Mesendoderm (in vitro differentiated cells): Measurements from ENCODE around the gene PTGES.
A peak's percentile ranks its signal among the peaks of the same experiment; 100 is the strongest.

ENCODE experiments used
- DNase-seq: peaks from one replicate; pipeline ENCODE4 v3.0.0; 2013
- H2AK5ac ChIP-seq: 2 replicates; pipeline ENCODE4 v1.6.1; 2013; ENCODE audit warnings: low read length, inconsistent platforms
- H2BK120ac ChIP-seq: 2 replicates; pipeline ENCODE4 v1.6.1; 2013; ENCODE audit warnings: low read depth, mild to moderate bottlenecking, low read length, moderate library complexity, mixed read lengths
- H2BK15ac ChIP-seq: replicated peaks from 2 replicates; pipeline ENCODE4 v1.6.1; 2013; ENCODE audit warnings: low read depth, mild to moderate bottlenecking, moderate library complexity
- H2BK5ac ChIP-seq: 2 replicates; pipeline ENCODE4 v1.6.1; 2013; ENCODE audit warnings: low read length, inconsistent platforms
- H3K18ac ChIP-seq: 2 replicates; pipeline ENCODE4 v1.6.1; 2013; ENCODE audit warnings: mild to moderate bottlenecking, low read length, mixed read lengths
- H3K23ac ChIP-seq: one replicate; pipeline ENCODE4 v1.6.1; 2013; ENCODE audit warnings: low read length
- H3K27ac ChIP-seq: 2 replicates; pipeline ENCODE4 v1.5.1; 2013; ENCODE audit warnings: low read depth, mild to moderate bottlenecking, inconsistent platforms, low read length, moderate library complexity
- H3K27me3 ChIP-seq: 2 replicates; pipeline ENCODE4 v1.6.1; 2013; ENCODE audit warnings: low read length, control low read depth, mild to moderate bottlenecking, inconsistent platforms; ENCODE audit not compliant: insufficient read depth, poor library complexity
- H3K36me3 ChIP-seq: 2 replicates; pipeline ENCODE4 v1.6.1; 2013; ENCODE audit warnings: low read length, inconsistent platforms; ENCODE audit not compliant: control insufficient read depth, insufficient read depth
- H3K4ac ChIP-seq: one replicate; pipeline ENCODE4 v1.6.1; 2013; ENCODE audit warnings: low read depth, mild to moderate bottlenecking, low read length, moderate library complexity
- H3K4me1 ChIP-seq: 2 replicates; pipeline ENCODE4 v1.6.1; 2013; ENCODE audit warnings: low read depth, low read length, inconsistent platforms; ENCODE audit not compliant: control insufficient read depth
- H3K4me2 ChIP-seq: 2 replicates; pipeline ENCODE4 v1.6.1; 2013; ENCODE audit warnings: low read length
- H3K4me3 ChIP-seq: 2 replicates; pipeline ENCODE4 v1.5.1; 2013; ENCODE audit warnings: mild to moderate bottlenecking, low read length
- H3K56ac ChIP-seq: one replicate; pipeline ENCODE4 v1.6.1; 2013; ENCODE audit warnings: low read length
- H3K79me1 ChIP-seq: 2 replicates; pipeline ENCODE4 v1.6.1; 2013; ENCODE audit warnings: low read length, inconsistent platforms
- H3K79me2 ChIP-seq: 2 replicates; pipeline ENCODE4 v1.6.1; 2013; ENCODE audit warnings: mild to moderate bottlenecking, low read length; ENCODE audit not compliant: control insufficient read depth, insufficient read depth
- H3K9ac ChIP-seq: 2 replicates; pipeline ENCODE4 v1.6.1; 2013; ENCODE audit warnings: low read length, inconsistent platforms
- H4K5ac ChIP-seq: one replicate; pipeline ENCODE4 v1.6.1; 2013; ENCODE audit warnings: low read length
- H4K8ac ChIP-seq: one replicate; pipeline ENCODE4 v1.6.1; 2013; ENCODE audit warnings: low read depth, mild to moderate bottlenecking, control low read depth, low read length, moderate library complexity
- WGBS: extraction: QIAGEN DNeasy Blood & Tissue Kit; methylation state at CpG from one replicate; pipeline ENCODE4 v1.1.7; 2013; ENCODE audit warnings: low lambda C conversion rate, missing lambda C conversion rate; ENCODE audit not compliant: insufficient coverage; ENCODE audit errors: extremely low coverage; 5-methylcytosine and 5-hydroxymethylcytosine counted together

PTGES gene

GRCh38 chr9:129757045-129757444, 4.2 kb upstream of the PTGES start:
- no peak overlapping the region for H2BK5ac ChIP-seq
- no peak overlapping the region for H4K5ac ChIP-seq
- no CpG with 5 or more reads among the region's 9 CpGs for WGBS
- no peaks in the 10 kb centered on the region for H3K36me3 ChIP-seq
- H3K27me3 ChIP-seq = no peaks in the 10 kb centered on the region
- no peak overlapping the region for H3K4ac ChIP-seq
- H2BK15ac ChIP-seq = no peak overlapping the region
- H2BK120ac ChIP-seq = no peak overlapping the region
- H3K4me2 ChIP-seq = no peak overlapping the region
- H3K56ac ChIP-seq = no peak overlapping the region
- no peak overlapping the region for H3K18ac ChIP-seq
- H2AK5ac ChIP-seq = no peak overlapping the region
- H3K79me1 ChIP-seq = no peaks in the 10 kb centered on the region
- H3K4me3 ChIP-seq = no peak overlapping the region
- DNase-seq = no peak
- H3K23ac ChIP-seq = no peak overlapping the region
- no peaks in the 10 kb centered on the region for H3K79me2 ChIP-seq
- H4K8ac ChIP-seq = no peak overlapping the region
- H3K27ac ChIP-seq = no peak overlapping the region
- H3K4me1 ChIP-seq = peaks cover 3% of the 10 kb centered on the region
- no peak overlapping the region for H3K9ac ChIP-seq

GRCh38 chr9:129756191-129756590, 3.3 kb upstream of the PTGES start:
- no peaks in the 10 kb centered on the region for H3K27me3 ChIP-seq

GRCh38 chr9:129755151-129755550, 2.3 kb upstream of the PTGES start:
- Histone ChIP-seq H3K36me3 (no peaks in the 10 kb centered on the region), H3K4me3 (no peak overlapping the region), H3K18ac (no peak overlapping the region), H3K9ac (no peak overlapping the region), H3K4me2 (no peak overlapping the region), H2BK120ac (no peak overlapping the region), H2BK15ac (no peak overlapping the region), H3K4me1 (peaks cover 2% of the 10 kb centered on the region), H2AK5ac (no peak overlapping the region), H3K27ac (no peak overlapping the region), H3K79me1 (no peaks in the 10 kb centered on the region), H4K5ac (no peak overlapping the region), H3K56ac (no peak overlapping the region), H3K23ac (no peak overlapping the region), H2BK5ac (no peak overlapping the region), H3K4ac (no peak overlapping the region), H3K79me2 (no peaks in the 10 kb centered on the region), H3K27me3 (no peaks in the 10 kb centered on the region), H4K8ac (no peak overlapping the region)
- DNase-seq = no peak
- no CpG with 5 or more reads among the region's 5 CpGs for WGBS

More at GRCh38 chr9:129756191-129756590, 3.3 kb upstream of the PTGES start:
- H3K18ac ChIP-seq = no peak overlapping the region
- H3K4ac ChIP-seq = no peak overlapping the region
- no CpG with 5 or more reads among the region's 6 CpGs for WGBS
- H2BK15ac ChIP-seq = no peak overlapping the region
- no peak overlapping the region for H3K4me2 ChIP-seq
- no peak overlapping the region for H3K27ac ChIP-seq
- H4K5ac ChIP-seq = no peak overlapping the region
- H3K4me1 ChIP-seq = peaks cover 2% of the 10 kb centered on the region
- H3K36me3 ChIP-seq = no peaks in the 10 kb centered on the region
- H3K79me2 ChIP-seq = no peaks in the 10 kb centered on the region
- H4K8ac ChIP-seq = no peak overlapping the region
- H3K56ac ChIP-seq = no peak overlapping the region
- DNase-seq = no peak
- no peaks in the 10 kb centered on the region for H3K79me1 ChIP-seq
- H2BK120ac ChIP-seq = no peak overlapping the region
- no peak overlapping the region for H2AK5ac ChIP-seq
- H3K9ac ChIP-seq = no peak overlapping the region
- H3K4me3 ChIP-seq = no peak overlapping the region
- H3K23ac ChIP-seq = no peak overlapping the region
- no peak overlapping the region for H2BK5ac ChIP-seq

GRCh38 chr9:129751841-129752801, 721 bp downstream of the PTGES start:
- Histone ChIP-seq H3K23ac (no peak overlapping the region), H3K27me3 (no peaks in the 10 kb centered on the region), H4K5ac (no peak overlapping the region), H3K4me3 (no peak overlapping the region), H2AK5ac (no peak overlapping the region), H3K9ac (peak overlapping the region; percentile 34), H2BK15ac (no peak overlapping the region), H2BK120ac (no peak overlapping the region), H3K4me2 (no peak overlapping the region), H2BK5ac (no peak overlapping the region), H3K56ac (no peak overlapping the region), H3K4me1 (peaks cover 2% of the 10 kb centered on the region), H3K27ac (no peak overlapping the region), H3K79me2 (no peaks in the 10 kb centered on the region), H3K18ac (no peak overlapping the region), H3K36me3 (no peaks in the 10 kb centered on the region), H4K8ac (no peak overlapping the region), H3K4ac (no peak overlapping the region), H3K79me1 (no peaks in the 10 kb centered on the region)
- no peak for DNase-seq
- no CpG with 5 or more reads among the region's 31 CpGs for WGBS

GRCh38 chr9:129750013-129750638, 2.7 kb downstream of the PTGES start:
- no peak overlapping the region for H4K5ac ChIP-seq
- peak; percentile 91 for DNase-seq
- no peak overlapping the region for H3K27ac ChIP-seq
- no peak overlapping the region for H3K23ac ChIP-seq
- H2AK5ac ChIP-seq = no peak overlapping the region
- no peaks in the 10 kb centered on the region for H3K79me1 ChIP-seq
- no peak overlapping the region for H3K4me2 ChIP-seq
- H4K8ac ChIP-seq = no peak overlapping the region
- H2BK5ac ChIP-seq = no peak overlapping the region
- H3K9ac ChIP-seq = no peak overlapping the region
- H3K27me3 ChIP-seq = no peaks in the 10 kb centered on the region
- no peak overlapping the region for H3K56ac ChIP-seq
- H3K4ac ChIP-seq = no peak overlapping the region
- no CpG with 5 or more reads among the region's 9 CpGs for WGBS
- H3K18ac ChIP-seq = no peak overlapping the region
- no peak overlapping the region for H2BK15ac ChIP-seq
- no peaks in the 10 kb centered on the region for H3K36me3 ChIP-seq
- no peak overlapping the region for H3K4me3 ChIP-seq
- H3K4me1 ChIP-seq = peaks cover 2% of the 10 kb centered on the region
- H3K79me2 ChIP-seq = no peaks in the 10 kb centered on the region
- H2BK120ac ChIP-seq = no peak overlapping the region
